RWPE2 (cell line): ENCODE measurements around the gene ACKR3.

ENCODE experiments used
- ATAC-seq: fragments of 200-7000 bp; cut with Tn5 transposase; 3 replicates; pipeline ENCODE4 v1.9.1; 2021; ENCODE audit warnings: low read depth
- DNase-seq: peaks from one replicate; pipeline ENCODE4 v3.0.0-alpha.2; 2020; ENCODE audit warnings: low spot score
- H3K27ac ChIP-seq: fragments of 450-650 bp; 2 replicates; pipeline ENCODE4 v1.5.1; 2017; ENCODE audit warnings: mild to moderate bottlenecking; ENCODE audit not compliant: poor library complexity, severe bottlenecking
- H3K27me3 ChIP-seq: fragments of 250-450 bp; sonication (Bioruptor Pico); 2 replicates; pipeline ENCODE4 v1.5.1; 2021; ENCODE audit warnings: mild to moderate bottlenecking, moderate library complexity; ENCODE audit not compliant: insufficient read depth, poor library complexity, severe bottlenecking
- H3K36me3 ChIP-seq: fragments of 250-450 bp; sonication (Bioruptor Pico); 2 replicates; pipeline ENCODE4 v1.5.1; 2020; ENCODE audit warnings: low read depth, mild to moderate bottlenecking, moderate library complexity
- H3K4me1 ChIP-seq: fragments of 250-450 bp; sonication (Bioruptor Pico); 2 replicates; pipeline ENCODE4 v1.5.1; 2021; ENCODE audit warnings: mild to moderate bottlenecking, moderate library complexity; ENCODE audit not compliant: insufficient read depth, poor library complexity, severe bottlenecking
- H3K4me3 ChIP-seq: fragments of 250-450 bp; sonication (Bioruptor Pico); 2 replicates; pipeline ENCODE4 v1.5.1; 2021; ENCODE audit warnings: mild to moderate bottlenecking, moderate library complexity; ENCODE audit not compliant: severe bottlenecking
- H3K9me3 ChIP-seq: fragments of 250-450 bp; sonication (Bioruptor Pico); 2 replicates; pipeline ENCODE4 v1.5.1; 2021; ENCODE audit warnings: mild to moderate bottlenecking, moderate library complexity; ENCODE audit not compliant: severe bottlenecking
- TF ChIP-seq, protein P1 (sequence below): fragments of 450-650 bp; IDR thresholded peaks from one replicate; pipeline ENCODE4 v1.5.1; 2017; ENCODE audit warnings: mild to moderate bottlenecking, moderate library complexity; ENCODE audit not compliant: poor library complexity, severe bottlenecking

The ACKR3 gene

DNA sequence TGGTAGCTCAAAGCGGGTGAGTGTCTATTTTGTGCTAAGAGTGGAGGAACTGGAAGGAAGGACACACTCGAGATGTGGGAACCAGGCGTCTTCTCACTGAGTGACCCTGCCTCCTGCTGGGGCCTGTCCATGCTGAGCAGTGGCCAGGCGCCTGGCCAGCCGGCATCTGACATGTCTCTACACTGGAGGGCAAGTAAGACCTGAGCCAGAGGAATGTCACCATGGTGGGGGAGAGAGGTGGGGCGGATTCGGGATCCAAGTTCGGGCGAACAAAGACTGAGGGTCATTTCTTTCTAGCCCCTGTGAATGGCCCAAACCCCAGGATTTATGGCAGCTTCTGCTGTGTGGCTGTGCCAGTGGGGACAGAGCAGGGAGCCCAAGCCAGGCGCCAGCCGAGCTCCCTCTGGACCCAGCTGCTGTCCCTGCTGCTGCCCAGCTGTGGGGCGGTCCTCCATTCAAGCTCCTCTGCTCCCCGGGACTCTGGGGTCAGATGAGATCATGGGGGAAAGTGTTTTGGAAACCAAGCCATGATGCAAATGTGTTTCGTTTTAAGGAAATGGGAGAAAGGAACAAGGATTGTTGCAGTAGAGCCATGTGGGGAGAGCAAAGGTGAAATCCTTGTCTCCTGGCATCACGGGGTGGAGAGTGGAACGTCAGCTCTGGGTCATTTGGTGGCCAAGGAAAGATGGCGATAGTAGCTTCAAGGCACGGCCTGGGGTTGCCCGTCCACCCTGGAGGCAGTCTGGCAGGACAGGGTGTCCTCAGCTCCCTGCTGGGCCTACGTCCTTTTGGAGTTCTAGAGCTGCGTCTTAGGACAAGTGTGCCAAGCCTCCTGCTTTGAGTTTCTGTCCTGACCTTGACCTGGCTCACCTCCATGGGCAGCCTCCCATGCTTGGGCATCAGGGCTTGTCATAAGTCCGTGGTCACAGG is 8.1 kb downstream of the ACKR3 start:
- H3K27ac ChIP-seq, result no peak overlapping the region
- ATAC-seq, result no peak
- no peak overlapping the region for H3K4me3 ChIP-seq
- H3K27me3 ChIP-seq, result no peaks in the 10 kb centered on the region
- TF ChIP-seq, protein P1, sequence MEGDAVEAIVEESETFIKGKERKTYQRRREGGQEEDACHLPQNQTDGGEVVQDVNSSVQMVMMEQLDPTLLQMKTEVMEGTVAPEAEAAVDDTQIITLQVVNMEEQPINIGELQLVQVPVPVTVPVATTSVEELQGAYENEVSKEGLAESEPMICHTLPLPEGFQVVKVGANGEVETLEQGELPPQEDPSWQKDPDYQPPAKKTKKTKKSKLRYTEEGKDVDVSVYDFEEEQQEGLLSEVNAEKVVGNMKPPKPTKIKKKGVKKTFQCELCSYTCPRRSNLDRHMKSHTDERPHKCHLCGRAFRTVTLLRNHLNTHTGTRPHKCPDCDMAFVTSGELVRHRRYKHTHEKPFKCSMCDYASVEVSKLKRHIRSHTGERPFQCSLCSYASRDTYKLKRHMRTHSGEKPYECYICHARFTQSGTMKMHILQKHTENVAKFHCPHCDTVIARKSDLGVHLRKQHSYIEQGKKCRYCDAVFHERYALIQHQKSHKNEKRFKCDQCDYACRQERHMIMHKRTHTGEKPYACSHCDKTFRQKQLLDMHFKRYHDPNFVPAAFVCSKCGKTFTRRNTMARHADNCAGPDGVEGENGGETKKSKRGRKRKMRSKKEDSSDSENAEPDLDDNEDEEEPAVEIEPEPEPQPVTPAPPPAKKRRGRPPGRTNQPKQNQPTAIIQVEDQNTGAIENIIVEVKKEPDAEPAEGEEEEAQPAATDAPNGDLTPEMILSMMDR, result no peak
- H3K36me3 ChIP-seq, result no peaks in the 10 kb centered on the region
- no peaks in the 10 kb centered on the region for H3K4me1 ChIP-seq
- no peaks in the 10 kb centered on the region for H3K9me3 ChIP-seq
- DNase-seq, result no peak

GRCh38 chr2:236578411-236578846 is 8.8 kb downstream of the ACKR3 start:
- no peak overlapping the region for H3K27ac ChIP-seq
- no peaks in the 10 kb centered on the region for H3K36me3 ChIP-seq
- no peak overlapping the region for H3K4me3 ChIP-seq
- no peaks in the 10 kb centered on the region for H3K4me1 ChIP-seq
- ATAC-seq, result no peak
- H3K27me3 ChIP-seq, result no peaks in the 10 kb centered on the region
- DNase-seq, result no peak
- no peaks in the 10 kb centered on the region for H3K9me3 ChIP-seq
- TF ChIP-seq, protein P1, result no peak

DNA sequence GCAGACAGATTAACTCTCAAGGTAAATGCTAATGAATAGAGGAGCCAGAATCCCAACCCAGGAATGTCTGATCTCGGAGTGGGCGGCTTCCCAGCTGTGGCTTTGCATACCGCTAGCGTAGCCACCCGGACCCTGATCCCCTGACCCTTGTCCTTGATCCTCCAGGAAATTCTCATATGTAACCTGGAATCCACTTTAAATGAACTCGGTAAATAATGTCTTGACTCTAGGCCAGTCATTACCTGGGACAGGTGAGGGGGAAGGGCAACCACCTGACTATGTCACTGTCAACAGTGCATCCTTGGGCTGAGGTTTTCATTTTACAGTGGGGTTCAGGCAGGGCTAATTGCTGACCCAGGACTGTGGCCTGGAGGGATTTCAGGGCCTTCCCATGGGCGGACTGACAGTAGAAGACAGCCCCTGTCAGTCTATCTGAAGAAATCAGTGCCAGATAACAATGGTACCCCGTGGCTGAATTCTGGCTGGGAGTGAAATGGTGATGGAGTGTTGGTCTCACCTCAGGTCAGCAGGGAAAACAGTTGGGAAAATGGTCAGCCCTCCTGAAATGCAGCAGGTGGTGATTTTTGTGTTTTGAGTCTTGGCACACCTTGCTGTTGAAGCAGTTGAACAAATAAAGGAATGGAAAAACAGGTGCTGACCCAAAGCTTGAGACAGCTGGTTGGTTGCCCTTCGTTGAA is 9.6 kb downstream of the ACKR3 start:
- no peaks in the 10 kb centered on the region for H3K27me3 ChIP-seq
- H3K27ac ChIP-seq, result no peak overlapping the region
- DNase-seq (no peak), ATAC-seq (no peak)
- TF ChIP-seq, protein P1, result no peak
- H3K9me3 ChIP-seq, result no peaks in the 10 kb centered on the region
- no peaks in the 10 kb centered on the region for H3K4me1 ChIP-seq
- no peak overlapping the region for H3K4me3 ChIP-seq
- H3K36me3 ChIP-seq, result no peaks in the 10 kb centered on the region

DNA sequence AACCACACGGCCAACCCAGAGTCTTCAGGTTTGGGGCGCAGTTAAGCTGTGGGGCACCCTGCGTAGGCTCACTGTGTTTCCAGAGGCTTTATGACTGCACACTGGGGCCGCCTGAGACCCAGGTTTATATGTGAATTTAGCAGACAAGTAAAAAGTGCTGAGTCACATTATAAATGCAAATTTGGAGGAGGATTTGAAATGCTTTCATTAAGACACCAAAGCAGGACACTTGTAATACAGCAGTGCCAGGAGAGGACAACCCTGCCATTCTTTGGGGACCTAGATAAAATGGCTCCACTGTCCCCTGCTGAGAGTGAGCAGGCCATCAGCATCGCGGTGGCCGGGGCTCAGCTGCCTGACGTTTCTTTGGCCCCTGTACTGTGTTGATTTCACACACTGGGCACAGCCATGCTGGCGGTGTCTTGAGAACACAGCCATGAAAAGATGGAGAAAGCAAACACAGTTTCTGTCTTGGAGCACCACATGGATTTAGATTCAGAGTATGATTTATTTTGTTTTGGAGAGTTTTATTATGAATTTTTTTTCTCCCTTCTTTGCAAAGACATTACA is 10.2 kb downstream of the ACKR3 start:
- no peaks in the 10 kb centered on the region for H3K27me3 ChIP-seq
- no peaks in the 10 kb centered on the region for H3K4me1 ChIP-seq
- H3K27ac ChIP-seq, result no peak overlapping the region
- H3K4me3 ChIP-seq, result no peak overlapping the region
- TF ChIP-seq, protein P1, result no peak
- ATAC-seq (no peak), DNase-seq (no peak)
- no peaks in the 10 kb centered on the region for H3K36me3 ChIP-seq
- no peaks in the 10 kb centered on the region for H3K9me3 ChIP-seq
